IMR-90 (cell line): ENCODE data around the gene WDR70. TPM values are rescaled to one million over a fixed set of nuclear protein-coding genes. Genes with fewer than 3 reads are reported as not detected.
"Not testable (repeated sequence)": the region's sequence is repeated elsewhere in the genome, so short reads cannot be mapped to it uniquely, and the experiment has no call there.

Experiments used
- ATAC-seq: fragments of 200-7000 bp; cut with Tn5 transposase; 2 replicates; pipeline ENCODE4 v1.9.1; 2020; ENCODE audit warnings: low read depth, mild to moderate bottlenecking, moderate library complexity
- BruUV-seq: library from RNA; stranded (reverse); fragments of 400-500 nt; replicated peaks from 2 replicates; lab custom pipeline; 2021; lab: Mats Ljungman, UMichigan
- CTCF ChIA-PET: fragments of 300-600 bp; formaldehyde crosslinking; extraction: SDS; loops from one replicate; lab custom pipeline; 2021; ENCODE audit warnings: antibody characterized with exemption; lab: Yijun Ruan, JAX
- POLR2A ChIA-PET: fragments of 300-600 bp; sonication (Branson Sonifier 250); formaldehyde crosslinking; loops from one replicate; lab custom pipeline; 2022; ENCODE audit warnings: antibody characterized with exemption; ENCODE audit not compliant: unreplicated experiment; lab: Charles Lee
- DNase-seq: peaks from one replicate; pipeline ENCODE4 v3.0.0; 2013
- H2AFZ ChIP-seq: replicated peaks from 2 replicates; pipeline ENCODE3; 2013; ENCODE audit warnings: low read length, mild to moderate bottlenecking; ENCODE audit not compliant: poor library complexity
- H2AK5ac ChIP-seq: 2 replicates; pipeline ENCODE4 v1.6.1; 2013; ENCODE audit warnings: low read depth, low read length, inconsistent platforms
- H2AK9ac ChIP-seq: replicated peaks from 2 replicates; pipeline ENCODE3; 2013; ENCODE audit warnings: mild to moderate bottlenecking, low read depth, low read length, moderate library complexity; ENCODE audit not compliant: poor library complexity
- H2BK120ac ChIP-seq: 2 replicates; pipeline ENCODE4 v1.6.1; 2013; ENCODE audit warnings: low read depth, low read length, inconsistent platforms
- H2BK15ac ChIP-seq: 3 replicates; pipeline ENCODE4 v1.6.1; 2013; ENCODE audit warnings: low read depth, low read length, inconsistent platforms
- H2BK20ac ChIP-seq: 2 replicates; pipeline ENCODE4 v1.6.1; 2013; ENCODE audit warnings: low read depth, mild to moderate bottlenecking, inconsistent platforms, low read length, moderate library complexity
- H2BK5ac ChIP-seq: 2 replicates; pipeline ENCODE4 v1.6.1; 2013; ENCODE audit warnings: mild to moderate bottlenecking, low read depth, low read length, inconsistent platforms; ENCODE audit not compliant: poor library complexity, severe bottlenecking
- H3K14ac ChIP-seq: replicated peaks from 2 replicates; pipeline ENCODE4 v1.6.1; 2013; ENCODE audit warnings: low read depth, low read length, inconsistent platforms
- H3K18ac ChIP-seq: 2 replicates; pipeline ENCODE4 v1.6.1; 2013; ENCODE audit warnings: low read depth, low read length, control low read depth
- H3K23ac ChIP-seq: 2 replicates; pipeline ENCODE4 v1.6.1; 2013; ENCODE audit warnings: low read depth, low read length, inconsistent platforms
- H3K27ac ChIP-seq: 2 replicates; pipeline ENCODE4 v1.5.1; 2013; ENCODE audit warnings: mild to moderate bottlenecking, control low read depth, low read length; ENCODE audit not compliant: insufficient read depth
- H3K27me3 ChIP-seq: 2 replicates; pipeline ENCODE4 v1.6.1; 2013; ENCODE audit warnings: low read length; ENCODE audit not compliant: control insufficient read depth, insufficient read depth
- H3K36me3 ChIP-seq: 2 replicates; pipeline ENCODE4 v1.6.1; 2013; ENCODE audit warnings: low read length, mixed read lengths; ENCODE audit not compliant: control insufficient read depth, insufficient read depth
- H3K4ac ChIP-seq: 2 replicates; pipeline ENCODE4 v1.6.1; 2013; ENCODE audit warnings: low read depth, low read length, inconsistent platforms
- H3K4me1 ChIP-seq: 2 replicates; pipeline ENCODE4 v1.6.1; 2013; ENCODE audit warnings: low read length, mixed read lengths; ENCODE audit not compliant: control insufficient read depth, insufficient read depth
- H3K4me2 ChIP-seq: 2 replicates; pipeline ENCODE4 v1.6.1; 2013; ENCODE audit warnings: low read depth, mild to moderate bottlenecking, control low read depth, low read length, moderate library complexity
- H3K4me3 ChIP-seq: 2 replicates; pipeline ENCODE4 v1.5.1; 2013; ENCODE audit warnings: low read depth, mild to moderate bottlenecking, control low read depth, low read length, moderate library complexity; ENCODE audit not compliant: insufficient read depth
- H3K56ac ChIP-seq: 2 replicates; pipeline ENCODE4 v1.6.1; 2013; ENCODE audit warnings: low read length, inconsistent platforms; ENCODE audit not compliant: insufficient read depth; ENCODE audit errors: extremely low read depth
- H3K79me1 ChIP-seq, 2 experiments: 2 replicates each; pipeline ENCODE4 v1.6.1; 2013; ENCODE audit warnings: low read length in 2 of 2, inconsistent platforms in 1 of 2, low read depth in 1 of 2
- H3K9ac ChIP-seq: 2 replicates; pipeline ENCODE4 v1.6.1; 2013; ENCODE audit warnings: low read depth, low read length, control low read depth
- H3K9me1 ChIP-seq: 2 replicates; pipeline ENCODE4 v1.6.1; 2013; ENCODE audit warnings: low read length, inconsistent platforms; ENCODE audit not compliant: insufficient read depth
- H3K9me3 ChIP-seq: 2 replicates; pipeline ENCODE4 v1.6.1; 2013; ENCODE audit warnings: low read length; ENCODE audit not compliant: control insufficient read depth, insufficient read depth
- H4K20me1 ChIP-seq: 2 replicates; pipeline ENCODE4 v1.6.1; 2013; ENCODE audit warnings: low read length, inconsistent platforms; ENCODE audit not compliant: insufficient read depth
- H4K5ac ChIP-seq: 2 replicates; pipeline ENCODE4 v1.6.1; 2013; ENCODE audit warnings: mild to moderate bottlenecking, low read depth, low read length, control low read depth
- H4K8ac ChIP-seq, 2 experiments: 2 replicates each; pipeline ENCODE4 v1.6.1; 2013; ENCODE audit warnings: low read depth in 2 of 2, low read length in 2 of 2, control low read depth in 1 of 2, inconsistent platforms in 1 of 2
- H4K91ac ChIP-seq: 2 replicates; pipeline ENCODE4 v1.6.1; 2013; ENCODE audit warnings: low read depth, low read length, inconsistent platforms; ENCODE audit not compliant: insufficient read depth
- BHLHE40 ChIP-seq: fragments of 150-350 bp; IDR thresholded peaks from 2 replicates; pipeline ENCODE4 v1.6.1; 2016; ENCODE audit warnings: mild to moderate bottlenecking, low read depth, low read length
- WGBS, 2 experiments: methylation state at CpG; one replicate each; pipeline versions ENCODE4 v1.1.5 to v1.1.7; 2013; ENCODE audit warnings: missing lambda C conversion rate in 2 of 2; ENCODE audit not compliant: insufficient read length in 1 of 2; ENCODE audit errors: extremely low coverage in 2 of 2; 5-methylcytosine and 5-hydroxymethylcytosine counted together
- dilution Hi-C: fragments of 300-500 bp; cut with HindIII; formaldehyde crosslinking; loops from one replicate; pipeline ENCODE4 v1.14.3; 2018; ENCODE audit warnings: low sequenced_read_pairs; ENCODE audit not compliant: unreplicated experiment
- in situ Hi-C: fragments of 300-500 bp; cut with MboI; formaldehyde crosslinking; loops from 3 replicates; pipeline ENCODE4 v1.14.3; 2019; ENCODE audit warnings: low sequenced_read_pairs, inconsistent platforms, mixed read lengths
- intact Hi-C: fragments of 100-400 bp; cut with micrococcal nuclease; formaldehyde crosslinking; loops from 2 replicates; pipeline ENCODE4 v1.10.0; 2022
- polyA plus RNA-seq, 3 experiments: library from polyadenylated mRNA; depleted of rRNA; stranded (reverse); fragments of >200 nt; gene quantifications; 2 replicates each; pipeline ENCODE4 v1.2.3, GENCODE V29; 2012; ENCODE audit warnings: low replicate concordance in 1 of 3
- total RNA-seq: library from RNA; depleted of rRNA; stranded (reverse); fragments of >200 nt; gene quantifications from 2 replicates; pipeline ENCODE4 v1.2.3, GENCODE V29; 2012

The WDR70 gene
- total and polyA plus RNA-seq, 2 of the 4 experiments (the other 2 are of a cell fraction) = 16.7 to 29.9 TPM

DNA sequence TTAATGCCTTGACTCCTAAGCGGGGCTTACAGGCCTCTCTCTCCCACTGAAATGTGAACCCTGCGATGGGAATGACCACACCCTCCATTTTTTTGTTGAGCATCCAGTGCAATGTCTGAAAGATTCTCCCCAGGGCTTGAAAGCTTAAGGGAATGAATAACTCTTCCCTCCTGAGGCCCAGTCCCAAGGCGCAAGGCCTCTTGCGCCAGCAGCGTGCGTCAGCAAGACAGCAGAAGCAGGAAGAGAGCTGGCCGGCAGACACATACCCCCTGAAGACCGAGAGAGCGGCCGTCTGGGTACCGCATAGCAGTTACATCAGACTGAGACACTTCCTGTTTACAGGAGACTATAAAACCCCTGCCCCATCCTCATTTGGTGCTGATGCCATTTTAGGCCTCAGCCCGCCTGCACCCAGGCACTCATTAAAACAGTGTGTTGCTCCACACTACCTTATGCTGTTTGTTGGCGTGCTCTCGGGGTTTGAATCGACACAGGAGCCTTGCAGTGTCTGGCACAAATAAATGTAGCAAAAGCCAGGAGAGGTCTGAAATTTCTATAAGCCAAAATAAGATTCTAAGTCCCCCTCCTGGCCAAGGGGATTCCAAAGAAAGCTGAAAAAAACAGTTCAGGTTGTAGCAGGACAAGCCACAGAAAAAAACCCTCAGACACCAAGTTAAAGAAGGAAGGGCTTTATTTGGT, 398.5 kb downstream of the WDR70 start (continued):
- TF ChIP-seq BHLHE40 = no peak

DNA sequence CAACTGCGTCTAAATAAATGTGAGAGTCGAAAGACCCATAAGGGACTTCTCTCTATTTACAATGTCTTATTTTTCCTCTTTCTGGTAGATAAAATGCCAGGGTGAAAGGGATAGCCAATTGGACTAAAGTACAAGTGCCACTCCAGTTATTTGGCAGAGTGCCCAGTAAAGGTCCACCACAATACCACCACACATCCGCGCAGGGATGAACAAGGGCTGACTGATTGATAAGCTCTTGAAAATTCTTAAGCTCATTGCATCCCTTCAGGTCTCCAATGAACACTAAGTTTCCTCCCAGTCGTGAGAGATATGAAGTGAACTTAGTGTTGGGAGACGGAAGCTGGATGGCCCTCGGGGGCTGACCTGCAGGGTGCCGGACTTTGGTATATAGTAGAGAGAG, 402.3 kb downstream of the WDR70 start:
- H3K9me1 ChIP-seq, BruUV-seq, H3K27me3 ChIP-seq, H3K56ac ChIP-seq, H4K20me1 ChIP-seq, H2BK15ac ChIP-seq, H2AFZ ChIP-seq, H3K4me1 ChIP-seq, H2AK5ac ChIP-seq, H3K36me3 ChIP-seq, H2BK120ac ChIP-seq, ATAC-seq, H4K91ac ChIP-seq, H4K8ac ChIP-seq, H3K79me1 ChIP-seq, in situ Hi-C loops, H3K23ac ChIP-seq, H3K4me2 ChIP-seq, H2AK9ac ChIP-seq, H3K27ac ChIP-seq, H3K9me3 ChIP-seq, POLR2A ChIA-PET, H2BK5ac ChIP-seq, H3K14ac ChIP-seq, H2BK20ac ChIP-seq, intact Hi-C loops, H3K18ac ChIP-seq, H3K4ac ChIP-seq, dilution Hi-C loops, H4K5ac ChIP-seq, DNase-seq, H3K9ac ChIP-seq, H3K4me3 ChIP-seq: not testable (repeated sequence)
- CTCF ChIA-PET = interaction anchor here (0.6 kb wide), 1 partner anchor 16 kb away, joined by 3 read pairs; no protein-coding TSS in a partner anchor
- WGBS, 2 experiments = no CpG with 5 or more reads among the region's 8 CpGs
